NCI-H82 treated with DMSO at 0.1 percent for 48 hours (cell line): ENCODE results near the gene GLRA3.
"Not testable (repeated sequence)": the region's sequence is repeated elsewhere in the genome, so short reads cannot be mapped to it uniquely, and the experiment has no call there.

Experiments used
- DNase-seq: peaks from one replicate; lab custom pipeline; 2025; ENCODE audit not compliant: unreplicated experiment; lab: John Stamatoyannopoulos, UW

The GLRA3 gene

GRCh38 chr4:174813292-174813691 lies 15.8 kb downstream of the GLRA3 start:
- DNase-seq = no peak

GRCh38 chr4:174810834-174811233 lies 18.2 kb downstream of the GLRA3 start:
- DNase-seq = no peak

- DNase-seq = no peak
Observed at GRCh38 chr4:174808836-174809235, 20.2 kb downstream of the GLRA3 start.

GRCh38 chr4:174808119-174808518 lies 20.9 kb downstream of the GLRA3 start:
- no peak for DNase-seq

- DNase-seq = no peak
Observed at GRCh38 chr4:174805746-174806145, 23.3 kb downstream of the GLRA3 start.

- DNase-seq = no peak
Observed at GRCh38 chr4:174794543-174795094, 34.4 kb downstream of the GLRA3 start.

- no peak for DNase-seq
Observed at GRCh38 chr4:174789657-174790056, 39.4 kb downstream of the GLRA3 start.

GRCh38 chr4:174778274-174778986 lies 50.6 kb downstream of the GLRA3 start:
- DNase-seq = not testable (repeated sequence)

- no peak for DNase-seq
Observed at GRCh38 chr4:174775366-174775765, 53.7 kb downstream of the GLRA3 start.

GRCh38 chr4:174764105-174764729 lies 64.8 kb downstream of the GLRA3 start:
- DNase-seq = peak; percentile 46

- DNase-seq = no peak
Observed at GRCh38 chr4:174763454-174764104, 65.5 kb downstream of the GLRA3 start.

GRCh38 chr4:174761451-174761850 lies 67.6 kb downstream of the GLRA3 start:
- DNase-seq = no peak

GRCh38 chr4:174757736-174758135 lies 71.3 kb downstream of the GLRA3 start:
- DNase-seq = no peak

- no peak for DNase-seq
Observed at GRCh38 chr4:174753021-174753420, 76.0 kb downstream of the GLRA3 start.

GRCh38 chr4:174752026-174752425 lies 77.0 kb downstream of the GLRA3 start:
- no peak for DNase-seq

GRCh38 chr4:174749091-174749490 lies 80.0 kb downstream of the GLRA3 start:
- DNase-seq = no peak

- DNase-seq = no peak
Observed at GRCh38 chr4:174746710-174747109, 82.3 kb downstream of the GLRA3 start.

- DNase-seq = no peak
Observed at GRCh38 chr4:174742561-174742960, 86.5 kb downstream of the GLRA3 start.

GRCh38 chr4:174739576-174739975 lies 89.5 kb downstream of the GLRA3 start:
- no peak for DNase-seq

- DNase-seq = no peak
Observed at GRCh38 chr4:174734181-174734580, 94.9 kb downstream of the GLRA3 start.

GRCh38 chr4:174717828-174718227 lies 111.2 kb downstream of the GLRA3 start:
- no peak for DNase-seq
